ENCODE data around the gene TECPR2. TPM values are rescaled to one million over a fixed set of nuclear protein-coding genes. Genes with fewer than 3 reads are reported as not detected.
A peak's percentile ranks its signal among the peaks of the same experiment; 100 is the strongest.

Gene TECPR2
- total and polyA plus RNA-seq, 2 of the 13 experiments (the other 11 are each of a cell fraction or from before 2014, with no cell fraction given): 3.5 to 5.7 TPM

GRCh38 chr14:102538602-102539543, 176.1 kb downstream of the TECPR2 start (continued):
- TF ChIP-seq FIP1L1 (IDR thresholded peaks at IDR 0.05; ENCODE audit: borderline replicate concordance, insufficient read depth, low read depth, low read length) (no peak), DBP (CRISPR knock-in tag; IDR thresholded peaks at IDR 0.05; ENCODE audit: not compliant biosample characterization) (no peak), ELF4 (CRISPR knock-in tag; IDR thresholded peaks at IDR 0.05; ENCODE audit: borderline replicate concordance) (no peak; the same call in 1 of the 2 replicates), ZNF83 (CRISPR knock-in tag; IDR thresholded peaks at IDR 0.05; ENCODE audit: borderline replicate concordance) (no peak; the same call in 1 of the 2 replicates), BRCA1 (CRISPR knock-in tag; IDR thresholded peaks at IDR 0.05) (peak; percentile 67; the same call in 1 of the 2 replicates), YEATS2 (CRISPR knock-in tag; IDR thresholded peaks at IDR 0.05; ENCODE audit: borderline replicate concordance) (peak; percentile 86; the same call in 1 of the 2 replicates), ZNF17 (CRISPR knock-in tag; IDR thresholded peaks at IDR 0.05) (no peak), ZMYM3 (CRISPR knock-in tag; IDR thresholded peaks at IDR 0.05) (peak; percentile 73; the same call in 1 of the 2 replicates), JDP2 (CRISPR knock-in tag; IDR thresholded peaks at IDR 0.05; ENCODE audit: borderline replicate concordance) (no peak), NR1H2 (CRISPR knock-in tag; IDR thresholded peaks at IDR 0.05; ENCODE audit: borderline replicate concordance, low read depth) (no peak), DPF2 (CRISPR knock-in tag; IDR thresholded peaks at IDR 0.05; ENCODE audit: borderline replicate concordance, low read depth) (no peak), CEBPG (CRISPR knock-in tag; IDR thresholded peaks at IDR 0.05) (no peak), ZNF616 (CRISPR knock-in tag; IDR thresholded peaks at IDR 0.05; ENCODE audit: low read depth) (no peak; the same call in 1 of the 2 replicates), ATF7-NPFF (CRISPR knock-in tag; IDR thresholded peaks at IDR 0.05; ENCODE audit: low read depth) (peak; percentile 18; the same call in 1 of the 2 replicates), MEIS1 (CRISPR knock-in tag; IDR thresholded peaks at IDR 0.05; ENCODE audit: borderline replicate concordance) (no peak), ZNF704 (CRISPR knock-in tag; IDR thresholded peaks at IDR 0.05; ENCODE audit: borderline replicate concordance) (peak; percentile 29; the same call in 1 of the 2 replicates)
- TF ChIP-seq, protein P1, sequence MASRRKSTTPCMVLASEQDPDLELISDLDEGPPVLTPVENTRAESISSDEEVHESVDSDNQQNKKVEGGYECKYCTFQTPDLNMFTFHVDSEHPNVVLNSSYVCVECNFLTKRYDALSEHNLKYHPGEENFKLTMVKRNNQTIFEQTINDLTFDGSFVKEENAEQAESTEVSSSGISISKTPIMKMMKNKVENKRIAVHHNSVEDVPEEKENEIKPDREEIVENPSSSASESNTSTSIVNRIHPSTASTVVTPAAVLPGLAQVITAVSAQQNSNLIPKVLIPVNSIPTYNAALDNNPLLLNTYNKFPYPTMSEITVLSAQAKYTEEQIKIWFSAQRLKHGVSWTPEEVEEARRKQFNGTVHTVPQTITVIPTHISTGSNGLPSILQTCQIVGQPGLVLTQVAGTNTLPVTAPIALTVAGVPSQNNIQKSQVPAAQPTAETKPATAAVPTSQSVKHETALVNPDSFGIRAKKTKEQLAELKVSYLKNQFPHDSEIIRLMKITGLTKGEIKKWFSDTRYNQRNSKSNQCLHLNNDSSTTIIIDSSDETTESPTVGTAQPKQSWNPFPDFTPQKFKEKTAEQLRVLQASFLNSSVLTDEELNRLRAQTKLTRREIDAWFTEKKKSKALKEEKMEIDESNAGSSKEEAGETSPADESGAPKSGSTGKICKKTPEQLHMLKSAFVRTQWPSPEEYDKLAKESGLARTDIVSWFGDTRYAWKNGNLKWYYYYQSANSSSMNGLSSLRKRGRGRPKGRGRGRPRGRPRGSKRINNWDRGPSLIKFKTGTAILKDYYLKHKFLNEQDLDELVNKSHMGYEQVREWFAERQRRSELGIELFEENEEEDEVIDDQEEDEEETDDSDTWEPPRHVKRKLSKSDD (CRISPR knock-in tag; IDR thresholded peaks at IDR 0.05; ENCODE audit: low read depth): peak; percentile 54; the same call in 1 of the 2 replicates
- TF ChIP-seq, protein P2, sequence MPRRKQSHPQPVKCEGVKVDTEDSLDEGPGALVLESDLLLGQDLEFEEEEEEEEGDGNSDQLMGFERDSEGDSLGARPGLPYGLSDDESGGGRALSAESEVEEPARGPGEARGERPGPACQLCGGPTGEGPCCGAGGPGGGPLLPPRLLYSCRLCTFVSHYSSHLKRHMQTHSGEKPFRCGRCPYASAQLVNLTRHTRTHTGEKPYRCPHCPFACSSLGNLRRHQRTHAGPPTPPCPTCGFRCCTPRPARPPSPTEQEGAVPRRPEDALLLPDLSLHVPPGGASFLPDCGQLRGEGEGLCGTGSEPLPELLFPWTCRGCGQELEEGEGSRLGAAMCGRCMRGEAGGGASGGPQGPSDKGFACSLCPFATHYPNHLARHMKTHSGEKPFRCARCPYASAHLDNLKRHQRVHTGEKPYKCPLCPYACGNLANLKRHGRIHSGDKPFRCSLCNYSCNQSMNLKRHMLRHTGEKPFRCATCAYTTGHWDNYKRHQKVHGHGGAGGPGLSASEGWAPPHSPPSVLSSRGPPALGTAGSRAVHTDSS (CRISPR knock-in tag; conservative IDR thresholded peaks at IDR 0.05): no peak
- TF ChIP-seq, protein P3, sequence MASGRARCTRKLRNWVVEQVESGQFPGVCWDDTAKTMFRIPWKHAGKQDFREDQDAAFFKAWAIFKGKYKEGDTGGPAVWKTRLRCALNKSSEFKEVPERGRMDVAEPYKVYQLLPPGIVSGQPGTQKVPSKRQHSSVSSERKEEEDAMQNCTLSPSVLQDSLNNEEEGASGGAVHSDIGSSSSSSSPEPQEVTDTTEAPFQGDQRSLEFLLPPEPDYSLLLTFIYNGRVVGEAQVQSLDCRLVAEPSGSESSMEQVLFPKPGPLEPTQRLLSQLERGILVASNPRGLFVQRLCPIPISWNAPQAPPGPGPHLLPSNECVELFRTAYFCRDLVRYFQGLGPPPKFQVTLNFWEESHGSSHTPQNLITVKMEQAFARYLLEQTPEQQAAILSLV (CRISPR knock-in tag; IDR thresholded peaks at IDR 0.05; ENCODE audit: borderline replicate concordance): no peak; the same call in 1 of the 2 replicates
